HepG2 (cell line): ENCODE results near the gene RPS28. TPM values are rescaled to one million over a fixed set of nuclear protein-coding genes. Genes with fewer than 3 reads are reported as not detected.

ENCODE experiments used
- AHR ChIP-seq: IDR thresholded peaks from 2 replicates; pipeline ENCODE4 v1.6.1; 2018; ENCODE audit warnings: missing genetic modification reagents, missing compliant biosample characterization
- ARID3A ChIP-seq: IDR thresholded peaks from 2 replicates; pipeline ENCODE4 v1.6.1; 2012; ENCODE audit warnings: low read depth, low read length, improper control_type of control experiment
- ARNTL ChIP-seq: sonication (generic); formaldehyde crosslinking; IDR thresholded peaks from 2 replicates; pipeline ENCODE4 v1.4.0; 2020; ENCODE audit warnings: mild to moderate bottlenecking, missing genetic modification reagents
- ATF4 ChIP-seq, 2 experiments: fragments of 450-650 bp in 1 of 2; sonication (generic) in 1 of 2; formaldehyde crosslinking; IDR thresholded peaks; 2 replicates each; pipeline versions ENCODE4 v1.5.0 to v1.8.0; 2020 to 2022; ENCODE audit warnings: mild to moderate bottlenecking in 1 of 2, missing genetic modification reagents in 1 of 2
- CREM ChIP-seq, 2 experiments: sonication (generic) in 1 of 2; formaldehyde crosslinking in 1 of 2; IDR thresholded peaks; 2 replicates each; pipeline versions ENCODE4 v1.4.0 to v1.6.1; 2016 to 2020; ENCODE audit warnings: antibody characterized with exemption in 1 of 2, mild to moderate bottlenecking in 1 of 2, missing genetic modification reagents in 1 of 2
- GATA4 ChIP-seq: sonication (generic); IDR thresholded peaks from 2 replicates; pipeline ENCODE4 v1.6.1; 2016; ENCODE audit warnings: antibody characterized with exemption, low read depth, borderline replicate concordance
- GFI1 ChIP-seq: sonication (generic); formaldehyde crosslinking; IDR thresholded peaks from 2 replicates; pipeline ENCODE4 v1.5.0; 2020; ENCODE audit warnings: missing genetic modification reagents, mild to moderate bottlenecking, borderline replicate concordance
- HHEX ChIP-seq: IDR thresholded peaks from 2 replicates; pipeline ENCODE4 v1.6.1; 2016; ENCODE audit warnings: control low read depth
- JDP2 ChIP-seq: sonication (generic); formaldehyde crosslinking; IDR thresholded peaks from 2 replicates; pipeline ENCODE4 v1.8.1; 2022; ENCODE audit warnings: missing genetic modification reagents, borderline replicate concordance
- JUNB ChIP-seq: sonication (generic); formaldehyde crosslinking; IDR thresholded peaks from 2 replicates; pipeline ENCODE4 v1.8.0; 2022; ENCODE audit warnings: missing genetic modification reagents, mild to moderate bottlenecking, borderline replicate concordance
- MAX ChIP-seq: IDR thresholded peaks from 2 replicates; pipeline ENCODE4 v1.6.1; 2012; ENCODE audit warnings: inconsistent platforms
- MBNL3 ChIP-seq: fragments of 250-450 bp; sonication (Bioruptor Pico); conservative IDR thresholded peaks from 2 replicates; pipeline ENCODE4 v1.8.0; 2022; ENCODE audit warnings: mild to moderate bottlenecking, inconsistent platforms
- MXD4 ChIP-seq: IDR thresholded peaks from 2 replicates; pipeline ENCODE4 v1.6.1; 2016; ENCODE audit warnings: mild to moderate bottlenecking, missing biosample characterization, missing genetic modification reagents
- MXI1 ChIP-seq: IDR thresholded peaks from 3 replicates; pipeline ENCODE4 v1.6.1; 2012; ENCODE audit warnings: low read depth, low read length, inconsistent platforms, borderline replicate concordance
- NCOA2 ChIP-seq: sonication (generic); formaldehyde crosslinking; IDR thresholded peaks from 2 replicates; pipeline ENCODE4 v1.8.0; 2022; ENCODE audit warnings: inconsistent platforms
- NCOR1 ChIP-seq: fragments of 200-600 bp; sonication (generic); IDR thresholded peaks from 2 replicates; pipeline ENCODE4 v1.7.0; 2017; ENCODE audit warnings: antibody characterized with exemption, low read length, borderline replicate concordance
- NR2F2 ChIP-seq: IDR thresholded peaks from 2 replicates; pipeline ENCODE4 v1.6.1; 2012; ENCODE audit warnings: low read depth, inconsistent platforms, borderline replicate concordance
- NR2F6 ChIP-seq, 2 experiments: IDR thresholded peaks; 2 replicates each; pipeline ENCODE4 v1.6.1; 2016; ENCODE audit warnings: antibody characterized with exemption in 1 of 2, mild to moderate bottlenecking in 1 of 2
- RAD51 ChIP-seq: fragments of 450-650 bp; IDR thresholded peaks from 2 replicates; pipeline ENCODE4 v1.6.1; 2016; ENCODE audit warnings: borderline replicate concordance
- RFX3 ChIP-seq: IDR thresholded peaks from 2 replicates; pipeline ENCODE4 v1.6.1; 2016; ENCODE audit warnings: missing biosample characterization, missing genetic modification reagents
- RXRA ChIP-seq: sonication (generic); formaldehyde crosslinking; IDR thresholded peaks from 2 replicates; pipeline ENCODE4 v1.5.1; 2020; ENCODE audit warnings: missing genetic modification reagents
- SKI ChIP-seq: fragments of 450-650 bp; IDR thresholded peaks from one replicate; pipeline ENCODE4 v1.6.1; 2018; ENCODE audit warnings: mild to moderate bottlenecking; ENCODE audit not compliant: partially characterized antibody
- TFE3 ChIP-seq: IDR thresholded peaks from 2 replicates; pipeline ENCODE4 v1.6.1; 2016
- YEATS2 ChIP-seq: sonication (generic); formaldehyde crosslinking; IDR thresholded peaks from 2 replicates; pipeline ENCODE4 v1.4.0; 2020; ENCODE audit warnings: missing genetic modification reagents, borderline replicate concordance
- ZC3H13 ChIP-seq: sonication (generic); formaldehyde crosslinking; IDR thresholded peaks from 2 replicates; pipeline ENCODE4 v1.8.1; 2023; ENCODE audit warnings: mild to moderate bottlenecking, missing genetic modification reagents, moderate library complexity
- ZNF550 ChIP-seq: sonication (generic); formaldehyde crosslinking; IDR thresholded peaks from 2 replicates; pipeline ENCODE4 v1.4.0; 2020; ENCODE audit warnings: mild to moderate bottlenecking, missing genetic modification reagents, borderline replicate concordance
- ZNF879 ChIP-seq: sonication (generic); formaldehyde crosslinking; IDR thresholded peaks from 2 replicates; pipeline ENCODE4 v1.8.1; 2023; ENCODE audit warnings: missing genetic modification reagents
- ZSCAN25 ChIP-seq: sonication (generic); formaldehyde crosslinking; IDR thresholded peaks from 2 replicates; pipeline ENCODE4 v1.8.0; 2022; ENCODE audit warnings: mild to moderate bottlenecking, missing genetic modification reagents
- ZSCAN31 ChIP-seq: sonication (generic); formaldehyde crosslinking; IDR thresholded peaks from 2 replicates; pipeline ENCODE4 v1.5.0; 2020; ENCODE audit warnings: low read depth, mild to moderate bottlenecking, missing genetic modification reagents
- polyA plus RNA-seq, 8 experiments: library from polyadenylated mRNA; depleted of rRNA in 3 of 8; stranded (reverse) in 7 of 8; unstranded in 1 of 8; fragments of >200 nt; fragmentation: Illumina TruSeq in 4 of 8; extraction: Trizol in 4 of 8; gene quantifications; 2 replicates each; pipeline versions ENCODE4 v1.2.1 to v1.2.3, GENCODE V29; 2011 to 2016; ENCODE audit warnings: low read depth in 4 of 8, missing spikeins in 1 of 8, mixed read lengths in 1 of 8; ENCODE audit not compliant: insufficient read depth in 1 of 8
- total RNA-seq, 5 experiments: library from RNA; depleted of rRNA; stranded (reverse); fragments of >200 nt; fragmentation: Illumina TruSeq; extraction: Trizol; gene quantifications; 2 replicates each; pipeline ENCODE4 v1.2.3, GENCODE V29; 2016; ENCODE audit warnings: low read depth in 1 of 5

RPS28 gene
- total and polyA plus RNA-seq, 2 of the 13 experiments (the other 11 are each of a cell fraction or from before 2014, with no cell fraction given): 281 to 545 TPM

GRCh38 chr19:8357007-8357521 lies 35.8 kb downstream of the RPS28 start (continued):
- no peak for TF ChIP-seq ZNF550 (CRISPR knock-in tag)
- TF ChIP-seq ARNTL: peak; percentile 86
- TF ChIP-seq CREM (IDR thresholded peaks at IDR 0.05): peak; percentile 85; the same call in 1 of the 2 replicates
- TF ChIP-seq CREM (CRISPR knock-in tag; IDR thresholded peaks at IDR 0.05): no peak
- no peak for TF ChIP-seq MBNL3 (CRISPR knock-in tag)
- TF ChIP-seq NCOA2 (CRISPR knock-in tag): peak; percentile 93
- TF ChIP-seq RFX3 (CRISPR knock-in tag): peak; percentile 60
- no peak; the same call in 1 of the 2 replicates for TF ChIP-seq MXD4 (CRISPR knock-in tag)
- TF ChIP-seq JDP2: no peak; the same call in 1 of the 2 replicates
- peak; percentile 93 for TF ChIP-seq NCOR1
- peak; percentile 79 for TF ChIP-seq HHEX (CRISPR knock-in tag)
- TF ChIP-seq AHR: no peak
- peak; percentile 89; the same call in 1 of the 2 replicates for TF ChIP-seq RXRA (CRISPR knock-in tag)
- TF ChIP-seq ATF4 (CRISPR knock-in tag; IDR thresholded peaks at IDR 0.05): peak in 1 of 2 experiments; percentile 84; a peak in 2 of 4 replicates
- peak; percentile 74; the same call in 1 of the 2 replicates for TF ChIP-seq JUNB (CRISPR knock-in tag)
- TF ChIP-seq NR2F6 (IDR thresholded peaks at IDR 0.05): peak; percentile 96
- TF ChIP-seq NR2F6 (CRISPR knock-in tag; IDR thresholded peaks at IDR 0.05): peak; percentile 97
- TF ChIP-seq MAX: peak; percentile 55
- peak; percentile 99 for TF ChIP-seq GATA4
- TF ChIP-seq RAD51: no peak
- TF ChIP-seq NR2F2: peak; percentile 95
- TF ChIP-seq ZSCAN31: peak; percentile 79; the same call in 1 of the 2 replicates
- TF ChIP-seq SKI: peak; percentile 91
- peak; percentile 72; the same call in 1 of the 2 replicates for TF ChIP-seq ZC3H13 (CRISPR knock-in tag)
- TF ChIP-seq ARID3A: peak; percentile 97
- TF ChIP-seq GFI1 (CRISPR knock-in tag): peak; percentile 89
- peak; percentile 63 for TF ChIP-seq ZSCAN25 (CRISPR knock-in tag)
- TF ChIP-seq ZNF879 (CRISPR knock-in tag): no peak
- peak; percentile 69; the same call in 1 of the 2 replicates for TF ChIP-seq YEATS2 (CRISPR knock-in tag)
- TF ChIP-seq TFE3 (CRISPR knock-in tag): peak; percentile 77
- peak; percentile 62; the same call in 2 of the 3 replicates for TF ChIP-seq MXI1
